ENCODE results near the gene PPP6R3. TPM values are rescaled to one million over a fixed set of nuclear protein-coding genes. Genes with fewer than 3 reads are reported as not detected.

The PPP6R3 gene
- total and polyA plus RNA-seq, 2 of the 8 experiments (the other 6 are each of a cell fraction or from before 2014, with no cell fraction given) = 44.6 to 150 TPM

GRCh38 chr11:68610452-68611116, 150.0 kb downstream of the PPP6R3 start:
- POLR2A ChIA-PET (ENCODE audit: partially characterized antibody) = interaction anchor here (1.0 to 1.2 kb wide), 2 partner anchors 18 to 24 kb away, joined by 3 read pairs; no protein-coding TSS in a partner anchor
- H2BK5ac ChIP-seq (ENCODE audit: low read depth, low read length) = no peak overlapping the region
- H2BK12ac ChIP-seq (ENCODE audit: low read depth, low read length) = no peak overlapping the region
- peaks cover 0 to 5% of the 10 kb centered on the region in 2 experiments for H4K20me1 ChIP-seq (replicated peaks in 1 of 2; ENCODE audit: control insufficient read depth in 1 of 2, insufficient read depth in 2 of 2, low read length in 2 of 2)
- H3K9me3 ChIP-seq (ENCODE audit: insufficient read depth in 2 of 2, low read depth in 1 of 2, low read length in 1 of 2) = no peaks in the 10 kb centered on the region; a peak in 1 of 4 replicates
- no peak overlapping the region for H3K4ac ChIP-seq (replicated peaks; ENCODE audit: insufficient read length, low read depth, low read length)
- WGBS, 2 experiments (ENCODE audit: extremely low coverage in 1 of 2, insufficient coverage in 1 of 2, insufficient read length in 1 of 2, insufficient replicate concordance in 2 of 2, low coverage in 1 of 2, low lambda C conversion rate in 2 of 2, missing lambda C conversion rate in 1 of 2) = 100% methylated on average over 1 of the region's 1 CpG; no CpG with 5 or more reads in 1 of the 2 experiments
- no peaks in the 10 kb centered on the region for H3K79me2 ChIP-seq (ENCODE audit: control insufficient read depth in 1 of 2, insufficient read depth in 2 of 2, low read length in 2 of 2)
- H4K8ac ChIP-seq (ENCODE audit: extremely low read depth, insufficient read depth, low read length) = no peak overlapping the region
- H4K5ac ChIP-seq (ENCODE audit: insufficient read length, low read depth, low read length) = no peak overlapping the region
- H3K27me3 ChIP-seq (replicated peaks in 1 of 4; ENCODE audit: control insufficient read depth in 3 of 4, extremely low read depth in 1 of 4, insufficient read depth in 3 of 4, low read length in 3 of 4) = no peaks in the 10 kb centered on the region
- no peak overlapping the region for H3K18ac ChIP-seq (ENCODE audit: extremely low read depth, low read length)
- no peak overlapping the region for H2BK15ac ChIP-seq (ENCODE audit: low read length)
- H3K4me2 ChIP-seq (ENCODE audit: insufficient read depth in 1 of 2, low read depth in 2 of 2, low read length in 2 of 2) = no peak overlapping the region
- no peaks in the 10 kb centered on the region for H3K23me2 ChIP-seq (ENCODE audit: low read depth, low read length)
- H2BK120ac ChIP-seq (replicated peaks; ENCODE audit: low read depth, low read length) = no peak overlapping the region
- no peak overlapping the region for H3K56ac ChIP-seq (replicated peaks; ENCODE audit: insufficient read length, low read depth, low read length)
- CTCF ChIA-PET (ENCODE audit: partially characterized antibody) = interaction anchor here (0.7 to 1.6 kb wide), 8 partner anchors 10 to 193 kb away, joined by 3 to 12 read pairs (median 3); no protein-coding TSS in a partner anchor
- H3K27ac ChIP-seq (ENCODE audit: low read depth, low read length) = no peak overlapping the region
- H3K79me1 ChIP-seq (ENCODE audit: low read depth, low read length) = no peaks in the 10 kb centered on the region
- no peak overlapping the region for H3K4me3 ChIP-seq (ENCODE audit: extremely low read depth in 1 of 4, insufficient read depth in 2 of 4, low read depth in 3 of 4, low read length in 4 of 4)
- peaks cover 12 to 83% (median 33%) of the 10 kb centered on the region in 4 experiments for H3K36me3 ChIP-seq (ENCODE audit: control insufficient read depth in 2 of 4, insufficient read depth in 4 of 4, low read length in 3 of 4)
- no peak overlapping the region for H3K9ac ChIP-seq (replicated peaks in 1 of 4; ENCODE audit: extremely low read depth in 1 of 4, low read depth in 3 of 4, low read length in 3 of 4)
- DNase-seq (ENCODE audit: low read depth in 1 of 2, low spot score in 2 of 2) (no peak), FAIRE-seq (no peak)
- no peak overlapping the region for H2AFZ ChIP-seq (ENCODE audit: low read length)
- H2AK5ac ChIP-seq (ENCODE audit: low read depth, low read length) = no peak overlapping the region
- H3K23ac ChIP-seq (ENCODE audit: insufficient read length) = no peak overlapping the region
- H3K14ac ChIP-seq (ENCODE audit: insufficient read length) = no peak overlapping the region
- no peaks in the 10 kb centered on the region for H3K4me1 ChIP-seq (replicated peaks in 1 of 4; ENCODE audit: control insufficient read depth in 3 of 4, insufficient read depth in 4 of 4, low read length in 3 of 4)
- no peak overlapping the region for H4K91ac ChIP-seq (replicated peaks; ENCODE audit: insufficient read length, low read length)
- TF ChIP-seq RAD21 (IDR thresholded peaks at IDR 0.05 in 1 of 2, conservative IDR thresholded peaks at IDR 0.05 in 1 of 2; ENCODE audit: low read depth in 2 of 2, low read length in 2 of 2) (peak; percentile 44 to 57), CTCF (IDR thresholded peaks at IDR 0.05; ENCODE audit: control extremely low read depth in 1 of 3, insufficient read depth in 1 of 3, low read depth in 1 of 3, low read length in 3 of 3) (peak in 1 of 3 experiments; percentile 19; a peak in 1 of 4 replicates), POU5F1 (IDR thresholded peaks at IDR 0.05; ENCODE audit: low read depth, low read length) (no peak)
- H2BK20ac ChIP-seq (ENCODE audit: low read length) = no peak overlapping the region
